ENCODE data around the gene IRF2. TPM values are rescaled to one million over a fixed set of nuclear protein-coding genes. Genes with fewer than 3 reads are reported as not detected.

IRF2 gene
- total and polyA plus RNA-seq, 2 of the 8 experiments (the other 6 are each of a cell fraction or from before 2014, with no cell fraction given), result 13.8 to 17.0 TPM

DNA sequence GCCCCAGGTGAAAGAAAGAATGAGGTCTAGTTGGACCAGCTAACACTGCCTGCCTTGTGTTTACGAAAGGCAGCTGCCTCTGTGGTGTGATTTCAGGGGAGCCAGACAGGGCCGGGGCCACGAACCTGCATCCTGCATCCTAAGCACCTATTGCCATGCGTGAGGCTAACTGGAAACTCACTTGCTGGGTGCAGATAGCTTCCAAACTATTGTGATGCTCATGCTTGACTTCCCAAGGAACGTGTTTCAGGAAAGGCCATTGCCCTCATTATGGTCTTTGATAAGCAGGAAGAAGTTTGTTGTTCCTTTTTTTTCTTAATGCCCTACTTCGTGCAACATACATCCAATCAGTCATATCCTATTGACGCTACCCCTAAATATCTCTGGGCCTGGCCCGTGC is 2.3 kb upstream of the IRF2 start (continued):
- no peak for TF ChIP-seq HDAC2 (IDR thresholded peaks at IDR 0.05; ENCODE audit: borderline replicate concordance in 1 of 2, low read depth in 2 of 2, low read length in 2 of 2)
- no peak for TF ChIP-seq YY1 (IDR thresholded peaks at IDR 0.05; ENCODE audit: low read depth, low read length)
- no peak for TF ChIP-seq CHD1 (IDR thresholded peaks at IDR 0.05; ENCODE audit: low read depth, low read length)
